ENCODE results near the gene LEMD1. TPM values are rescaled to one million over a fixed set of nuclear protein-coding genes. Genes with fewer than 3 reads are reported as not detected.

Gene LEMD1
- total RNA-seq, 1 donor = not detected

GRCh38 chr1:205373022-205373797, 48.6 kb downstream of the LEMD1 start:
- H3K4me2 ChIP-seq (ENCODE audit: insufficient read depth, low read length) = peak overlapping the region; percentile 81
- peak overlapping the region; percentile 11 for H2AFZ ChIP-seq (ENCODE audit: low read length)

GRCh38 chr1:205371871-205372660, 49.8 kb downstream of the LEMD1 start:
- Histone ChIP-seq H3K4me3 (ENCODE audit: insufficient read depth, low read length) (no peak overlapping the region), H3K27ac (ENCODE audit: low read depth, low read length) (peak overlapping the region; percentile 70), H3K79me2 (ENCODE audit: insufficient read depth, low read length) (no peaks in the 10 kb centered on the region), H3K27me3 (ENCODE audit: insufficient read depth, low read length) (no peaks in the 10 kb centered on the region), H4K20me1 (ENCODE audit: insufficient read depth, low read length) (no peaks in the 10 kb centered on the region), H3K4me2 (ENCODE audit: insufficient read depth, low read length) (peak overlapping the region; percentile 81), H3K36me3 (ENCODE audit: insufficient read depth, low read length) (no peaks in the 10 kb centered on the region), H3K4me1 (ENCODE audit: insufficient read depth, low read length) (peaks cover 52% of the 10 kb centered on the region), H2AFZ (ENCODE audit: low read length) (no peak overlapping the region), H3K9me3 (ENCODE audit: low read depth, low read length) (no peaks in the 10 kb centered on the region)
- no peak for TF ChIP-seq CTCF (IDR thresholded peaks at IDR 0.05; ENCODE audit: extremely low read depth, low read depth, low read length)
- peak; percentile 50 for DNase-seq (ENCODE audit: insufficient read length, low spot score, missing footprints)

More at GRCh38 chr1:205373022-205373797, 48.6 kb downstream of the LEMD1 start:
- H3K27me3 ChIP-seq (ENCODE audit: insufficient read depth, low read length) = no peaks in the 10 kb centered on the region
- H3K27ac ChIP-seq (ENCODE audit: low read depth, low read length) = no peak overlapping the region
- H3K4me3 ChIP-seq (ENCODE audit: insufficient read depth, low read length) = peak overlapping the region; percentile 38
- DNase-seq (ENCODE audit: insufficient read length, low spot score, missing footprints) = no peak
- no peaks in the 10 kb centered on the region for H3K79me2 ChIP-seq (ENCODE audit: insufficient read depth, low read length)
- TF ChIP-seq CTCF (IDR thresholded peaks at IDR 0.05; ENCODE audit: extremely low read depth, low read depth, low read length) = no peak
- no peaks in the 10 kb centered on the region for H3K9me3 ChIP-seq (ENCODE audit: low read depth, low read length)
- H4K20me1 ChIP-seq (ENCODE audit: insufficient read depth, low read length) = no peaks in the 10 kb centered on the region
- H3K4me1 ChIP-seq (ENCODE audit: insufficient read depth, low read length) = peaks cover 52% of the 10 kb centered on the region
- H3K36me3 ChIP-seq (ENCODE audit: insufficient read depth, low read length) = no peaks in the 10 kb centered on the region

GRCh38 chr1:205370780-205371179, 51.1 kb downstream of the LEMD1 start:
- H2AFZ ChIP-seq (ENCODE audit: low read length) = no peak overlapping the region

More at GRCh38 chr1:205370780-205371179, 51.1 kb downstream of the LEMD1 start:
- no peak for DNase-seq (ENCODE audit: insufficient read length, low spot score, missing footprints)
- Histone ChIP-seq H3K4me2 (ENCODE audit: insufficient read depth, low read length) (no peak overlapping the region), H3K27ac (ENCODE audit: low read depth, low read length) (no peak overlapping the region), H3K27me3 (ENCODE audit: insufficient read depth, low read length) (no peaks in the 10 kb centered on the region), H3K9me3 (ENCODE audit: low read depth, low read length) (no peaks in the 10 kb centered on the region), H4K20me1 (ENCODE audit: insufficient read depth, low read length) (no peaks in the 10 kb centered on the region), H3K36me3 (ENCODE audit: insufficient read depth, low read length) (no peaks in the 10 kb centered on the region), H3K4me1 (ENCODE audit: insufficient read depth, low read length) (peaks cover 49% of the 10 kb centered on the region), H3K4me3 (ENCODE audit: insufficient read depth, low read length) (no peak overlapping the region), H3K79me2 (ENCODE audit: insufficient read depth, low read length) (no peaks in the 10 kb centered on the region)
- TF ChIP-seq CTCF (IDR thresholded peaks at IDR 0.05; ENCODE audit: extremely low read depth, low read depth, low read length) = no peak

Data from osteoblast (primary cell).